Hematopoietic multipotent progenitor cell treated with erythropoietin and hydrocortisone succinate and interleukin-3 and kit ligand, for 8 days (in vitro differentiated cells): ENCODE results near the gene ADAMTS1.

Source experiments
- DNase-seq: peaks from one replicate; pipeline ENCODE4 v3.0.0-alpha.2; 2015

Gene ADAMTS1

GRCh38 chr21:26844258-26845065, 747 bp downstream of the ADAMTS1 start:
- DNase-seq: no peak

- DNase-seq: no peak
Observed at GRCh38 chr21:26843933-26844257, 1.3 kb downstream of the ADAMTS1 start.

- no peak for DNase-seq
Observed at GRCh38 chr21:26842974-26843932, 2.0 kb downstream of the ADAMTS1 start.

GRCh38 chr21:26842300-26842699, 2.9 kb downstream of the ADAMTS1 start:
- DNase-seq: no peak

- DNase-seq: no peak
Observed at GRCh38 chr21:26840912-26841311, 4.3 kb downstream of the ADAMTS1 start.

- DNase-seq: no peak
Observed at GRCh38 chr21:26840201-26840600, 5.0 kb downstream of the ADAMTS1 start.

GRCh38 chr21:26837539-26837938, 7.7 kb downstream of the ADAMTS1 start:
- no peak for DNase-seq

GRCh38 chr21:26836528-26836927, 8.7 kb downstream of the ADAMTS1 start:
- DNase-seq: no peak

- DNase-seq: no peak
Observed at GRCh38 chr21:26835714-26836265, 9.4 kb downstream of the ADAMTS1 start.

GRCh38 chr21:26835027-26835713, 10.0 kb downstream of the ADAMTS1 start:
- no peak for DNase-seq

- no peak for DNase-seq
Observed at GRCh38 chr21:26834181-26834905, 10.9 kb downstream of the ADAMTS1 start.

- no peak for DNase-seq
Observed at GRCh38 chr21:26833460-26833939, 11.7 kb downstream of the ADAMTS1 start.

GRCh38 chr21:26833011-26833410, 12.2 kb downstream of the ADAMTS1 start:
- no peak for DNase-seq

GRCh38 chr21:26832546-26832945, 12.7 kb downstream of the ADAMTS1 start:
- DNase-seq: no peak

- no peak for DNase-seq
Observed at GRCh38 chr21:26826801-26827200, 18.4 kb downstream of the ADAMTS1 start.

- no peak for DNase-seq
Observed at GRCh38 chr21:26820509-26820908, 24.7 kb downstream of the ADAMTS1 start.

- DNase-seq: no peak
Observed at GRCh38 chr21:26819740-26820324, 25.4 kb downstream of the ADAMTS1 start.

- no peak for DNase-seq
Observed at GRCh38 chr21:26818906-26819305, 26.3 kb downstream of the ADAMTS1 start.

- no peak for DNase-seq
Observed at GRCh38 chr21:26815197-26815596, 30.0 kb downstream of the ADAMTS1 start.

GRCh38 chr21:26814386-26814785, 30.8 kb downstream of the ADAMTS1 start:
- DNase-seq: no peak

- no peak for DNase-seq
Observed at GRCh38 chr21:26813426-26813998, 31.7 kb downstream of the ADAMTS1 start.
